ENCODE results near the gene SYNE1. TPM values are rescaled to one million over a fixed set of nuclear protein-coding genes. Genes with fewer than 3 reads are reported as not detected.
"Not testable (repeated sequence)": the region's sequence is repeated elsewhere in the genome, so short reads cannot be mapped to it uniquely, and the experiment has no call there.

SYNE1 gene
- total and polyA plus RNA-seq, 8 donors = 24.4 to 56.2 (median 49.2) TPM

DNA sequence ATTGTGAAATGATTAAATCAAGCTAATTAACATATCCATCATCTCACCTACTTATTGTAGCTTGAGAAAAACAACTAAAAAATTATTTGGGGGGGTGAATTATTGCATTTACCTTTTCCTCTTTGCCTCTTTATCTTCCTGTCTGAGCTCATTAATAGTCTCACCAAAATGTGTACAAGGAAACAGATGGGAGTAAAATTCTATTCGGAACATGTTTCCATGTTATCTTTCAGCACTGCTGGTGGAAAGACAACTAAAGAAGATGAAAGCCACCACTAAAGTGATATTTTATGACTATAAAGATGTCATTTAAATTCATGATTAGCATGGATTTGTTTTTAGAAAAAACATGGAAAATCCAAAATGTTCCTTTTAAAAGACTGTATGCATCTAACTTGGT is 102.6 kb downstream of the SYNE1 start:
- ATAC-seq = no peak
- no peak for FAIRE-seq

DNA sequence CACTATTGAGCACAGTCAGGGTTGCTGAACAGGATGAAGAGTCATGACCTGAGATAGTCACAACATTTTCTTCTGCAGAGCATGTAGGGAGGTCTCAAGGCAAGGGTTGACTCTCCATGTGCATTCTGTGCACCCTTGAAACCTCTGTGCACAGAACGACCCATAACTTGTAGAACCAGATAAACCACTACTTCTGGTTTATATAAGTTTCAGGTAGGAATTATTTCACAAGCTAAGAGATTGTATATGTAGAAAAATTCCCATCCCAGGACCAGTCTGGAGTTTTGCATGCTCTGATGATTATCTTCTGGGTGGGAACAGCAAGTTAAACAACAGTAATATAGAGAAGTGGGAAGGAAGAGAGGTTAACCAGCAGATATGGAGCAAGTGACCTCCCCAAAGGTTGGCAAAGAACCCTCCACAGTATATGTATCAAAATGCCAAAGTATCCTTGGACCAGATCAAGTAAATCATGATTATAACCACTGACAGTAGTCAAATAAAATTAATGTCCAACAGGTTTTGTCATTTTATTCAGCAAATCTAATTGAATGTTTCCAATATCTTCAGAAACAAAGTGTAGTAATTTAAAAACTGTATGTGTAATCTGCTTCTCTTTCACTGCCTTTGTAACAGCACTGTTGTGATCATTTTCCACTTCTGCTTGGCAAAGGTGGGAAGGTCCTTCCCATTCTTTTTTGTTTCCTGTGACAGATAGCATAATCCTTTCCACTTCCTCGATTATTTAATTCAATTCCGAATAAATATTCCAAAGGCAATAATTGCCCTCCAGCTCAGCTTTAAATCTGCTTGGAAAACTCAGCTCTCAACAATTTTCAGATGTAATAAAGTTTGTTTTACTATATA is 104.4 kb downstream of the SYNE1 start:
- intact Hi-C loops (cut with DNase I) = no loop called here
- no peak for ATAC-seq
- DNase-seq = no peak
- H3K4me1 ChIP-seq = no peaks in the 10 kb centered on the region
- no peak overlapping the region for H3K27ac ChIP-seq
- no peak overlapping the region for H3K4me3 ChIP-seq
- no peaks in the 10 kb centered on the region for H3K9me3 ChIP-seq
- no peak for TF ChIP-seq CTCF (IDR thresholded peaks at IDR 0.05)
- FAIRE-seq = no peak
- H3K36me3 ChIP-seq = no peaks in the 10 kb centered on the region
- 45 to 50% methylated on average over 3 of the region's 3 CpGs for WGBS, 2 donors
- H3K27me3 ChIP-seq = no peaks in the 10 kb centered on the region

More for the DNA sequence above, 102.6 kb downstream of the SYNE1 start:
- Histone ChIP-seq H3K4me1 (no peaks in the 10 kb centered on the region), H3K9me3 (no peaks in the 10 kb centered on the region), H3K36me3 (no peaks in the 10 kb centered on the region), H3K27ac (no peak overlapping the region), H3K4me3 (no peak overlapping the region), H3K27me3 (no peaks in the 10 kb centered on the region)
- no peak for DNase-seq
- 66 to 83% methylated on average over 1 of the region's 1 CpG for WGBS, 2 donors
- intact Hi-C loops (cut with DNase I) = no loop called here
- TF ChIP-seq CTCF (IDR thresholded peaks at IDR 0.05) = no peak

- intact Hi-C loops (cut with DNase I) = no loop called here
Observed at GRCh38 chr6:152531659-152532058, 105.5 kb downstream of the SYNE1 start.

DNA sequence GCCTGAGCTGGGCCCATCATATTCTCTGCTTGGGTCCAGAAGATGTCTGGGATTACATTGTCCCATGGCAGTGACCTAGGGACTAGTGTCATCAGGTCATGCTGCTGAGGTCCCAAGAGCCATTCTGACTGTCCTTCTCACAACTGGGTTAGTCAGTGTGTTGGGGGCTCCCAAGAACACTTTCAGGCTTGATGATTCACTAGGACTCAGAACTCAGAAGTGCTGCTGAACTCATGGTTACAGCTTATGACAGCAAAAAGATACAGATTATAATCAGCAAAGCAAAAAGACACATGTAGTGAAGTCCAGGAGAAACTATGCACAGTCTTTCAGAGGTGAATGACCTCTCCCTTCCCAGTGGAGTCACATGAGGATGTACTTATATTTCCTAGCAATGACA is 107.8 kb downstream of the SYNE1 start:
- H3K9me3 ChIP-seq = no peaks in the 10 kb centered on the region
- no peak overlapping the region for H3K27ac ChIP-seq
- intact Hi-C loops (cut with DNase I) = no loop called here
- no peaks in the 10 kb centered on the region for H3K4me1 ChIP-seq
- ATAC-seq (no peak), DNase-seq (no peak), FAIRE-seq (no peak)
- H3K4me3 ChIP-seq = no peak overlapping the region
- H3K36me3 ChIP-seq = no peaks in the 10 kb centered on the region
- H3K27me3 ChIP-seq = no peaks in the 10 kb centered on the region
- TF ChIP-seq CTCF (IDR thresholded peaks at IDR 0.05) = no peak

More at GRCh38 chr6:152531659-152532058, 105.5 kb downstream of the SYNE1 start:
- no peak overlapping the region for H3K27ac ChIP-seq
- WGBS, 2 donors = 56 to 64% methylated on average over 3 of the region's 3 CpGs
- H3K4me1 ChIP-seq = no peaks in the 10 kb centered on the region
- H3K9me3 ChIP-seq = no peaks in the 10 kb centered on the region
- FAIRE-seq (no peak), ATAC-seq (no peak), DNase-seq (no peak)
- H3K36me3 ChIP-seq = no peaks in the 10 kb centered on the region
- H3K27me3 ChIP-seq = no peaks in the 10 kb centered on the region
- TF ChIP-seq CTCF (IDR thresholded peaks at IDR 0.05) = no peak
- H3K4me3 ChIP-seq = no peak overlapping the region

DNA sequence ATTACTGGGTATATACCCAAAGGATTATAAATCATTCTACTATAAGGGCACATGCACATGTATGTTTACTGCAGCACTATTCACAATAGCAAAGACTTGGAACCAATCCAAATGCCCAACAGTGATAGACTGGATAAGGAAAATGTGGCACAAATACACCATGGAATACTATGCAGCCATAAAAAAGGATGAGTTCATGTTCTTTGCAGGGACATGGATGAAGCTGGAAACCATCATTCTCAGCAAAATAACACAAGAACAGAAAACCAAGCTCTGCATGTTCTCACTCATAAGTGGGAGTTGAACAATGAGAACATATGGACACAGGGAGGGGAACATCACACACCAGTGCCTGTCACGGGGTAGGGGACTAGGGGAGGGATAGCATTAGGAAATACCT is 123.0 kb downstream of the SYNE1 start:
- H3K4me1 ChIP-seq; intact Hi-C loops (cut with DNase I); H3K4me3 ChIP-seq; FAIRE-seq; H3K27me3 ChIP-seq; H3K27ac ChIP-seq; H3K36me3 ChIP-seq; DNase-seq; H3K9me3 ChIP-seq; ATAC-seq: not testable (repeated sequence)
- 86 to 88% methylated on average over 1 of the region's 1 CpG for WGBS, 2 donors
